Suppressor macrophage treated with lipopolysaccharide for 4 hours (primary cell): ENCODE data around the gene PRSS56.

ENCODE experiments used
- DNase-seq: peaks from one replicate; pipeline ENCODE4 v3.0.0-alpha.2; 2020

Gene PRSS56

GRCh38 chr2:232519581-232520438 lies at the start of gene PRSS56:
TSS of gene PRSS56 (plus strand) at chr2:232520388. CDS start at chr2:232520599, 211 bp downstream.
- no peak for DNase-seq

- DNase-seq: no peak
Observed at GRCh38 chr2:232473467-232473890, 46.7 kb upstream of the PRSS56 start.

GRCh38 chr2:232476045-232476444 lies 44.1 kb upstream of the PRSS56 start:
- DNase-seq: no peak

- DNase-seq: no peak
Observed at GRCh38 chr2:232476791-232477190, 43.4 kb upstream of the PRSS56 start.

DNA sequence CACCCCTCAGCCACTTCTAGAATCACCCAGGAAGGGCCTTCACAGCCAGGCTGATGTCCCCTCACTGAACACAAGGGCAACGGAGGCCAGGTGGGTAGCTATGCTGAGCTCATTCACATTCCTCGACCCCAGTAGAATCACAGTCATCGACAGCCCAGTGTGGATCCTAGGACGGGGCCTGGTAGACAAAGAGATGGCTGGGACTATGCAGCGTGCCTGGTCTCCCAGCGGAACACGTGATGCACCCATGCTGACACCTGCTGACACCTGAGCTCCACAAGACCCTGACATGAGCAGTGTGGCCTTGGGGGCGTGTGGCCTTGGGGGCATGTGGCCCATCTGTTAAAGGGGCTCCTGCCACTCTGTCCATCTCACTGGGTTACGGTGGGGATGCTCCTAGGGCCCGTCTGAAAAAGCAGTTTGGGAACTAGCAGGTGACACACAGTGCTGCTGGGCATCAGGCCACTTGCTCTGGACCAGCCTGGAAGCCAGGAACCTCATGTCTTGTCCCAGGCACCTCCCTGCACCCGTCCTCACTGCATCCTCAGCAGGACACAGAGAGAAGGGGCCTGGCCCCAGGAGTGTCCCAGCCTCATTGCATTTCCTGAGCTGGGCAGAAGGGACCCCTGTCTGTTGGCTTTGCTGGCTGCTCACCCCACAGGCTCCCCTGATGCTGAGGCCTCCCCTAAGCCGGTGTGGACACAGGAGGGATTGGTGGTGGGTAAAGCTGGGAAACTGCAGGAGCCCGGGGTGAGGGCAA lies 42.3 kb upstream of the PRSS56 start:
- DNase-seq: no peak

DNA sequence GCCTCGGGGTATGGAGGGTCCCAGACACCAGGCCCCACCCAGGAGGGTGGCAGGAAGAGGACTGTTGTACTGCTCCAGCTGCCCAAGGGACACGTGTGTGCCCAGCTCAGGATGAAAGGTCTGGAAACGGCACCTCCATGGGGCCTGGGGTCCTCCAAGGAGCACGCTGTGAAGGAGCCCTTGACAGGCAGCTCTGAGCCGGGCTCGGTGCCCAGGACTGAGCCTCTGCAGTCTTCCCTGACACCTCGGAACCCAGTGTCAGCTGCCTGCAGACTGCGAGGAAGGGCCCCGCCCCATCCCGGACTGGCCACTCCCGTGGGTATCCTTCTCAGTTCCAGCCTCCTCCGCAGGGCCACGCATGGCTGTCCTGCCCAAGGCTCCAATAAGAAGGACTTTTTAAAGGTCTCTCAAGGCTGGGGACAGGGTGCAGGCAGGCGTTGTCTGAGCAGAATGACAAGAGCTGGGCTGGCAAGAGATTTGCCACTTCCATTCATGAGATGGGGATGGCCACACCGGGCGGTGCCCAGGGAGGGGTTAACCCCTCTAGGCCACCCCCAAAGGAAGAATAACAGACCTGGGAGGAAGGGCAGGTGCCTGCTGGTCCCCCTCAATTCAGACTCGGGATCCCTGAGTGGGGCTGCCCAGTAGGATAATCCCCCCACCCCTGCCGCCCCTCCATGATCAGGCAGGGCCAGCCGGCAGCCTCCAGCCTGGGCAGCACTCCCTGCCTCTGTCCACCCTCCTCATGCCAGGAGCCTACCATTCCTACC lies 41.4 kb upstream of the PRSS56 start:
- no peak for DNase-seq

- no peak for DNase-seq
Observed at GRCh38 chr2:232479341-232480200, 40.6 kb upstream of the PRSS56 start.

- DNase-seq: no peak
Observed at GRCh38 chr2:232480201-232481190, 39.7 kb upstream of the PRSS56 start.

DNA sequence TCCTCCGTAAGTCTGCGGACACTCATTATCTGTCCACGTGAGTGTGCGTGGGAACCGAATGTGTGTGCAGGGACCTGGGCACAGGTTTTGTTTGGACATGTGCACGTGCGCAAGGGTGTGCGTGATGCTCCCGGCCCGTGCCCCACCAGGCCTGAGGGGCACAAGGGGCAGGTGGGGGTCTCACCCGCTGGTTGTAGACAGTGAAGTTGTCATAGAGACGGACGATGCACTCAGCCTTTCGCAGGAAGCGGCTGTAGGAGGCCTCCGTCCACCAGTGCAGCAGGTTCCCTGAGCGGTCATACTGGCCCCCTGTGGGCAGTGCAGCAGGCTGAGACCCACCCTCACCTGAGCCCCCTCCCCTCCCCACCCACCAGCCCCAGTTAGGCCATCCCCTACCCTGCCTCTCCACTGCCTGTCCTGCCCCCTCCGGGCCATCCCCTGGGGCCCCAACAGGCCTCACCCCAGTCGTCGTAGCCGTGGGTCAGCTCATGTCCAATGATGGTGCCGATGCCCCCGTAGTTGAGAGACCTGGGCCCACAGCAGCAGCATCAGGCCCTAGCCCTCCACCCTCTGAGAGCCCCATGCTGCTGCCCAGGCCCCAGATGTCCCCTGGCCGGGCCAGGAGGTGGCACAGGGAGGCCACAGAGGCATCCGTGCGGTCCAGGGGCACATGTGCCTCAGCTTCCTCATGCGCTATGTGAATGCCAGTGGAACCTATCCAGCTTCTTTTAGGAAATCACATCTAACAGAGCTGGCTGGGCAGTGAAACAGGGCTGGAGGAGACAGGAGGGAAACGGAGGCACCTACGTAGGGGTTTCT lies 38.7 kb upstream of the PRSS56 start:
- DNase-seq: no peak

- DNase-seq: no peak
Observed at GRCh38 chr2:232482301-232483238, 37.6 kb upstream of the PRSS56 start.

GRCh38 chr2:232483311-232483922 lies 36.8 kb upstream of the PRSS56 start:
- DNase-seq: no peak

- DNase-seq: no peak
Observed at GRCh38 chr2:232483923-232484627, 36.1 kb upstream of the PRSS56 start.

GRCh38 chr2:232484628-232485347 lies 35.4 kb upstream of the PRSS56 start:
- no peak for DNase-seq

GRCh38 chr2:232485348-232485756 lies 34.8 kb upstream of the PRSS56 start:
- no peak for DNase-seq

DNA sequence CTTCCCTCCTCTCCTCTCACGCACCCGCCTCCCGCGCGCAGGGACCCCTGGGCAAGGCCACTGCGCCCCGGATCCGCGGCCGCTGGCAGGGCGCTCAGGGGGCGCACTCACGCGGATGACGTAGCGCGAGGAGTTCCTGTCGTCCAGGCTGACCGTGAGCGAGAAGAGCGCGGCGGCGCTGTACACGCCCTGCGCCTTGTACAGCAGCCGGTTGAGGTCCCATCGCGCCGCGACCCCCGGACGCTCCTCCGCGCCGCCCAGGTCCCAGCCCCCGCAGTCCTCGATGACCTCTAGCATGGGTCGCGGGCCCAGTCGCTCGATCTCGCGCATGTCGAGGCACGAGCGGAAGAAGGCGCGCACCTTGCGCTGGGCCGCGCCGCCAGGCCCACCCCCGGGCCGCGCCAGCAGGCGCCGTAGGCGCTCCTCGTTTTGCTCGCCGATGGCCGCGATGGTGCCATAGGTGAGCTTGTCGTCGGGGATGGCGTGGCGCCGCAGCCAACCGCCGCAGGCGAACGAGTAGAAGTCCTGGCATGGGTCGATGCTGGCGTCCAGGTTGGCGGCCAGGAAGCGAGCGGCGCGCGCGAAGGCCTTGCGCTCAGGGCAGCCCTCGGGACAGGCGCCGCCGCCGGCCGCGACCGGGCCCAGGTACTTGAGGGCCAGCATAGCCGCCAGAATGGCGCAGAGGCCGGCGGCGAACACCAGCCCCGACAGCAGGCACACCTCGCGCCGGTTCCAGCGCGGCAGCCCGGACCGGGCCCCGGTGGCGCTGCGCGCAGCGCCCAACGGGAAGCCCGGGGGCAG lies 34.2 kb upstream of the PRSS56 start:
- DNase-seq: no peak
